ENCODE results near the gene MAP3K2.

The MAP3K2 gene

GRCh38 chr2:127347734-127348392, 39.9 kb downstream of the MAP3K2 start:
- no peak for DNase-seq (ENCODE audit: low spot score)

GRCh38 chr2:127347015-127347414, 40.8 kb downstream of the MAP3K2 start:
- DNase-seq (ENCODE audit: low spot score): no peak

- DNase-seq (ENCODE audit: low spot score): no peak
Measured at GRCh38 chr2:127343277-127343676, 44.5 kb downstream of the MAP3K2 start.

GRCh38 chr2:127342101-127342500, 45.7 kb downstream of the MAP3K2 start:
- DNase-seq (ENCODE audit: low spot score): no peak

GRCh38 chr2:127332335-127332734, 55.4 kb downstream of the MAP3K2 start:
- no peak for DNase-seq (ENCODE audit: low spot score)

GRCh38 chr2:127330753-127331152, 57.0 kb downstream of the MAP3K2 start:
- no peak for DNase-seq (ENCODE audit: low spot score)

- DNase-seq (ENCODE audit: low spot score): no peak
Measured at GRCh38 chr2:127326289-127326945, 61.4 kb downstream of the MAP3K2 start.

GRCh38 chr2:127324635-127325034, 63.1 kb downstream of the MAP3K2 start:
- no peak for DNase-seq (ENCODE audit: low spot score)

- DNase-seq (ENCODE audit: low spot score): no peak
Measured at GRCh38 chr2:127321303-127321702, 66.5 kb downstream of the MAP3K2 start.

GRCh38 chr2:127320586-127321275, 67.0 kb downstream of the MAP3K2 start:
- no peak for DNase-seq (ENCODE audit: low spot score)

- no peak for DNase-seq (ENCODE audit: low spot score)
Measured at GRCh38 chr2:127320067-127320466, 67.7 kb downstream of the MAP3K2 start.

- no peak for DNase-seq (ENCODE audit: low spot score)
Measured at GRCh38 chr2:127314193-127314988, 73.4 kb downstream of the MAP3K2 start.

GRCh38 chr2:127313406-127313805, 74.4 kb downstream of the MAP3K2 start:
- no peak for DNase-seq (ENCODE audit: low spot score)

GRCh38 chr2:127310980-127311379, 76.8 kb downstream of the MAP3K2 start:
- DNase-seq (ENCODE audit: low spot score): no peak

GRCh38 chr2:127309468-127309867, 78.3 kb downstream of the MAP3K2 start:
- no peak for DNase-seq (ENCODE audit: low spot score)

GRCh38 chr2:127308586-127309138, 79.1 kb downstream of the MAP3K2 start:
- no peak for DNase-seq (ENCODE audit: low spot score)

GRCh38 chr2:127305990-127306585, 81.7 kb downstream of the MAP3K2 start:
- DNase-seq (ENCODE audit: low spot score): no peak

GRCh38 chr2:127302168-127302567, 85.6 kb downstream of the MAP3K2 start:
- DNase-seq (ENCODE audit: low spot score): no peak

- peak; percentile 91 for DNase-seq (ENCODE audit: low spot score)
Measured at GRCh38 chr2:127293748-127294562, 93.8 kb downstream of the MAP3K2 start, which contains the start of gene ERCC3. Gene ERCC3 (minus strand): TSS chr2:127294144. CDS start chr2:127294081, 63 bp downstream.

- DNase-seq (ENCODE audit: low spot score): no peak
Measured at GRCh38 chr2:127293386-127293747, 94.4 kb downstream of the MAP3K2 start.

GRCh38 chr2:127288274-127288673, 99.5 kb downstream of the MAP3K2 start:
- DNase-seq (ENCODE audit: low spot score): no peak
